ENCODE results near the gene CCDC85C. TPM values are rescaled to one million over a fixed set of nuclear protein-coding genes. Genes with fewer than 3 reads are reported as not detected.

Gene CCDC85C
- total and polyA plus RNA-seq, 2 of the 8 experiments (the other 6 are each of a cell fraction or from before 2014, with no cell fraction given), result 16.8 to 35.8 TPM

GRCh38 chr14:99551034-99551922 is 52.7 kb downstream of the CCDC85C start (continued):
- TF ChIP-seq ZNF274 (IDR thresholded peaks at IDR 0.05; ENCODE audit: borderline replicate concordance, extremely low read depth, low read length) (no peak), GABPA (IDR thresholded peaks at IDR 0.05; ENCODE audit: borderline replicate concordance, insufficient read depth, low read length) (no peak), HDAC2 (IDR thresholded peaks at IDR 0.05; ENCODE audit: borderline replicate concordance in 1 of 2, low read depth in 2 of 2, low read length in 2 of 2) (no peak)

Data from H1 (cell line).